Trophoblast cell (in vitro differentiated cells and primary cell): ENCODE measurements around the gene DUOXA2.

Experiments used
- DNase-seq, 2 donors: peaks; one replicate each; pipeline ENCODE4 v3.0.0-alpha.2; 2016
- H2AFZ ChIP-seq: 2 replicates; pipeline ENCODE4 v1.6.1; 2013; ENCODE audit warnings: low read length, moderate library complexity, mild to moderate bottlenecking; ENCODE audit not compliant: insufficient read depth, poor library complexity
- H2AK5ac ChIP-seq: 2 replicates; pipeline ENCODE4 v1.6.1; 2013; ENCODE audit warnings: mild to moderate bottlenecking, low read length
- H2BK120ac ChIP-seq: 2 replicates; pipeline ENCODE4 v1.6.1; 2013; ENCODE audit warnings: low read length, mild to moderate bottlenecking, moderate library complexity; ENCODE audit not compliant: insufficient read depth, poor library complexity
- H2BK12ac ChIP-seq: 2 replicates; pipeline ENCODE4 v1.6.1; 2013; ENCODE audit warnings: mild to moderate bottlenecking, low read length, moderate library complexity
- H2BK5ac ChIP-seq: 2 replicates; pipeline ENCODE4 v1.6.1; 2013; ENCODE audit warnings: low read length, low read depth, moderate library complexity, mild to moderate bottlenecking; ENCODE audit not compliant: poor library complexity
- H3K14ac ChIP-seq: 2 replicates; pipeline ENCODE4 v1.6.1; 2013; ENCODE audit warnings: mild to moderate bottlenecking, low read length
- H3K18ac ChIP-seq: 2 replicates; pipeline ENCODE4 v1.6.1; 2013; ENCODE audit warnings: mild to moderate bottlenecking, low read length
- H3K23ac ChIP-seq: 2 replicates; pipeline ENCODE4 v1.6.1; 2013; ENCODE audit warnings: low read length
- H3K27ac ChIP-seq: 2 replicates; pipeline ENCODE4 v1.5.1; 2013; ENCODE audit warnings: low read depth, mild to moderate bottlenecking, inconsistent platforms, low read length, moderate library complexity
- H3K27me3 ChIP-seq: 2 replicates; pipeline ENCODE4 v1.6.1; 2013; ENCODE audit warnings: inconsistent platforms, mild to moderate bottlenecking, low read length, moderate library complexity; ENCODE audit not compliant: insufficient read depth
- H3K36me3 ChIP-seq, 2 experiments: 1 replicate in 1 of 2; 2 replicates in 1 of 2; pipeline ENCODE4 v1.6.1; 2013; ENCODE audit warnings: low read length in 2 of 2, mild to moderate bottlenecking in 2 of 2, moderate library complexity in 1 of 2; ENCODE audit not compliant: insufficient read depth in 2 of 2, control insufficient read depth in 1 of 2
- H3K4ac ChIP-seq: 2 replicates; pipeline ENCODE4 v1.6.1; 2013; ENCODE audit warnings: low read depth, mild to moderate bottlenecking, low read length, moderate library complexity
- H3K4me1 ChIP-seq, 2 experiments: 1 replicate in 1 of 2; 2 replicates in 1 of 2; pipeline ENCODE4 v1.6.1; 2013; ENCODE audit warnings: low read length in 2 of 2, mild to moderate bottlenecking in 2 of 2, moderate library complexity in 1 of 2; ENCODE audit not compliant: insufficient read depth in 2 of 2, control insufficient read depth in 1 of 2
- H3K4me2 ChIP-seq: 2 replicates; pipeline ENCODE4 v1.6.1; 2013; ENCODE audit warnings: inconsistent platforms, mild to moderate bottlenecking, low read length, moderate library complexity
- H3K4me3 ChIP-seq: 2 replicates; pipeline ENCODE4 v1.5.1; 2013; ENCODE audit warnings: mild to moderate bottlenecking, low read depth, low read length, inconsistent platforms
- H3K79me1 ChIP-seq: one replicate; pipeline ENCODE4 v1.6.1; 2013; ENCODE audit warnings: low read length
- H3K79me2 ChIP-seq: 2 replicates; pipeline ENCODE4 v1.6.1; 2013; ENCODE audit warnings: low read length, mild to moderate bottlenecking; ENCODE audit not compliant: control insufficient read depth, insufficient read depth, poor library complexity
- H3K9ac ChIP-seq: 2 replicates; pipeline ENCODE4 v1.6.1; 2013; ENCODE audit warnings: mild to moderate bottlenecking, low read length
- H3K9me3 ChIP-seq: 2 replicates; pipeline ENCODE4 v1.6.1; 2013; ENCODE audit warnings: low read depth, mild to moderate bottlenecking, control low read depth, inconsistent platforms, low read length; ENCODE audit not compliant: insufficient read depth
- H4K12ac ChIP-seq: 2 replicates; pipeline ENCODE4 v1.6.1; 2013; ENCODE audit warnings: low read depth, mild to moderate bottlenecking, low read length, moderate library complexity
- H4K8ac ChIP-seq: 2 replicates; pipeline ENCODE4 v1.6.1; 2013; ENCODE audit warnings: low read depth, mild to moderate bottlenecking, low read length, moderate library complexity
- H4K91ac ChIP-seq: one replicate; pipeline ENCODE4 v1.6.1; 2013; ENCODE audit warnings: low read depth, mild to moderate bottlenecking, low read length, moderate library complexity
- WGBS: extraction: QIAGEN DNeasy Blood & Tissue Kit; methylation state at CpG from one replicate; pipeline ENCODE4 v1.1.7; 2013; ENCODE audit warnings: missing lambda C conversion rate; ENCODE audit not compliant: insufficient read length, insufficient coverage; ENCODE audit errors: extremely low coverage; 5-methylcytosine and 5-hydroxymethylcytosine counted together

Gene DUOXA2

DNA sequence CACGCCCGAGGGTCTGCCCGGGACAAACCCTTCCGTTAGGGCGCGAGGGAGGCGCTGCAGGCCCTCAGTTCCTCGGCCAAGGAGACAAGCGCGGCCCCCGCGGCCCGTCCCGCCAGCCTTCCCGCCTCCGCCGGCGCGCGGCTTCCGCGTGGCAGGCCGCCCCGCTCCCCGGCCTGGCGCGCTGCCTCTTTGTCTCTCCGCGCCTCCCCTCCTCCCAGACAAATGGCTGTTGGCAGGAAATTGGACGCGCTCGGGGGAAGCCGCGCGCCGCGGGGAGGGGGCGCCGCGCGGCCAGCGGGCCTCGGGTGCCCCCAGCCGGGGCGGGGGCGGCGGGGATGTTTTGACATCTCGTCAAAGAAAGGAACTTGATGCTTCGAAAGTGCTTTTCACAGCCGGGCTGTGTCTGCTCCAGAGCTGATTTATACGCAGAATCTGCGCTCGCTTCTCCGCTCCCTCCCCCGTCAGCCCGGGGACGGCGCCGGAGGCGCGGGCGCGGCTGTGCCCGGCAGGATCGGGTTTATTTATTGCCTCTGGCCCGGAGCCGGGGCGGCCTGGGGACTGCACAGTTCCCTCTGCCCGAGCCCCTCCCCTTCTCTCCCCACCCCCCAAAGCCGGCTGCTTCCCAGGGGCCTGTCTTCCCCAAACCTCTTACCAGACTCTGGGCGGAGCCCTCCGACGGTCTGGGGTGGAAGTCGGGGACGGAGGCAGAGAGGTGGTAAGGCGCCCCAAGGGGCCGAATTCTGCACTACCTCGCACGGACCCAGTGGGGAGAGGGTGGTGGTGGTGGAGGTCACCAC, 52.9 kb downstream of the DUOXA2 start:
- peaks cover 5 to 9% of the 10 kb centered on the region in 2 experiments for H3K4me1 ChIP-seq
- no peak overlapping the region for H2BK12ac ChIP-seq
- peak overlapping the region; percentile 97 for H4K91ac ChIP-seq
- peak overlapping the region; percentile 86 for H4K12ac ChIP-seq
- peak overlapping the region; percentile 87 for H3K9ac ChIP-seq
- H3K4me2 ChIP-seq = peak overlapping the region; percentile 79
- peak overlapping the region; percentile 78 for H3K4ac ChIP-seq
- peak overlapping the region; percentile 95 for H4K8ac ChIP-seq
- H2BK120ac ChIP-seq = peak overlapping the region; percentile 90
- H3K14ac ChIP-seq = peak overlapping the region; percentile 95
- peak overlapping the region; percentile 61 for H2AFZ ChIP-seq
- peak overlapping the region; percentile 82 for H2BK5ac ChIP-seq
- H3K36me3 ChIP-seq = peaks cover 2 to 7% of the 10 kb centered on the region in 2 experiments
- no peak overlapping the region for H3K23ac ChIP-seq
- peak overlapping the region; percentile 64 for H3K4me3 ChIP-seq
- WGBS = no CpG with 5 or more reads among the region's 79 CpGs
- peak overlapping the region; percentile 57 for H2AK5ac ChIP-seq
- DNase-seq = peak; percentile 29 to 54
- no peaks in the 10 kb centered on the region for H3K9me3 ChIP-seq
- H3K18ac ChIP-seq = peak overlapping the region; percentile 74
- H3K27ac ChIP-seq = peak overlapping the region; percentile 76
- H3K27me3 ChIP-seq = no peaks in the 10 kb centered on the region
- H3K79me2 ChIP-seq = peaks cover 5% of the 10 kb centered on the region
- H3K79me1 ChIP-seq = peaks cover 10% of the 10 kb centered on the region

GRCh38 chr15:45167631-45168205, 53.6 kb downstream of the DUOXA2 start:
- H3K27ac ChIP-seq = no peak overlapping the region
- no peak overlapping the region for H3K9ac ChIP-seq
- H3K36me3 ChIP-seq = peaks cover 3 to 7% of the 10 kb centered on the region in 2 experiments
- no peak overlapping the region for H2BK120ac ChIP-seq
- H4K12ac ChIP-seq = no peak overlapping the region
- no peak overlapping the region for H2AFZ ChIP-seq
- H3K79me2 ChIP-seq = peaks cover 5% of the 10 kb centered on the region
- H4K8ac ChIP-seq = peak overlapping the region; percentile 52
- H3K18ac ChIP-seq = no peak overlapping the region
- peaks cover 2 to 6% of the 10 kb centered on the region in 2 experiments for H3K4me1 ChIP-seq
- no peaks in the 10 kb centered on the region for H3K27me3 ChIP-seq
- H3K23ac ChIP-seq = no peak overlapping the region
- no peaks in the 10 kb centered on the region for H3K9me3 ChIP-seq
- WGBS = no CpG with 5 or more reads among the region's 9 CpGs
- no peak for DNase-seq
- no peak overlapping the region for H3K4me3 ChIP-seq
- no peak overlapping the region for H3K4ac ChIP-seq
- H4K91ac ChIP-seq = no peak overlapping the region
- H3K4me2 ChIP-seq = peak overlapping the region; percentile 79
- H3K14ac ChIP-seq = no peak overlapping the region
- no peak overlapping the region for H2BK5ac ChIP-seq
- H2AK5ac ChIP-seq = no peak overlapping the region
- H2BK12ac ChIP-seq = no peak overlapping the region
- H3K79me1 ChIP-seq = peaks cover 10% of the 10 kb centered on the region
